T-helper 1 cell treated with Interleukin-12 subunit alpha and Interleukin-12 subunit beta and Interleukin-4 antibody, amounts not matched to agents 30 μg/mL and 1 μg/mL, for 36 hours (primary cell): ENCODE data around the gene AIG1.

Source experiments
- H3K27ac Mint-ChIP-seq: one replicate; pipeline ENCODE4 v1.8.0; 2021; ENCODE audit warnings: mild to moderate bottlenecking, mixed read lengths
- H3K27me3 Mint-ChIP-seq: one replicate; pipeline ENCODE4 v1.8.0; 2021; ENCODE audit warnings: low read depth, mixed read lengths
- H3K36me3 Mint-ChIP-seq: one replicate; pipeline ENCODE4 v1.8.0; 2021; ENCODE audit warnings: low read depth, mixed read lengths
- H3K4me1 Mint-ChIP-seq: one replicate; pipeline ENCODE4 v1.8.0; 2021; ENCODE audit warnings: low read depth, mixed read lengths
- H3K4me3 Mint-ChIP-seq: one replicate; pipeline ENCODE4 v1.8.0; 2021; ENCODE audit warnings: mild to moderate bottlenecking, moderate library complexity, mixed read lengths
- H3K9me3 Mint-ChIP-seq: one replicate; pipeline ENCODE4 v1.8.0; 2021; ENCODE audit warnings: mixed read lengths

AIG1 gene

DNA sequence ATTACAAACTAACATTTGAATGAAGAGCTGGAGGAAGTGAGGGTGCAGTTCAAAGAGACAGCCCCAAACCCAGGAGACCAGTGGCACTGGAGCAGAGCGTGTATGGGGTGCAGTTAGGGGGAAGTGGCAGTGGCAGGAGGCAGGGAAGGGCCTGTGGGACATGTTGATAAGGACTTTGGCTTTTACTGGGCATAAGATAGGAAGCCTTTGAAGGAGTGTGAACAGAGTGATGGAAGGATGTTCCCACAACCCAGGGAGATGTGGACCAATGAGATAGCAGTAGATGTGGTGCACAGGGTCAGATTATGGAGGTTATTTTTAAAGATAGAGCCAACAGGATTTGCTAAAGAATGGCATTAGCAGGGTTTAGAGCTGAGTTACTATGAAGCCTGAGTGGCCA is 56.4 kb downstream of the AIG1 start:
- no peaks in the 10 kb centered on the region for H3K27me3 Mint-ChIP-seq
- peaks cover 6% of the 10 kb centered on the region for H3K9me3 Mint-ChIP-seq
- H3K36me3 Mint-ChIP-seq = peaks cover 2% of the 10 kb centered on the region
- no peaks in the 10 kb centered on the region for H3K4me1 Mint-ChIP-seq
- no peak overlapping the region for H3K4me3 Mint-ChIP-seq
- H3K27ac Mint-ChIP-seq = no peak overlapping the region

GRCh38 chr6:143119260-143119659 is 58.6 kb downstream of the AIG1 start:
- no peak overlapping the region for H3K4me3 Mint-ChIP-seq
- no peaks in the 10 kb centered on the region for H3K27me3 Mint-ChIP-seq
- no peaks in the 10 kb centered on the region for H3K4me1 Mint-ChIP-seq
- peaks cover 2% of the 10 kb centered on the region for H3K36me3 Mint-ChIP-seq
- H3K9me3 Mint-ChIP-seq = peaks cover 6% of the 10 kb centered on the region
- H3K27ac Mint-ChIP-seq = no peak overlapping the region

- no peak overlapping the region for H3K4me3 Mint-ChIP-seq
- H3K27me3 Mint-ChIP-seq = no peaks in the 10 kb centered on the region
- peaks cover 1% of the 10 kb centered on the region for H3K36me3 Mint-ChIP-seq
- peaks cover 5% of the 10 kb centered on the region for H3K4me1 Mint-ChIP-seq
- peaks cover 6% of the 10 kb centered on the region for H3K9me3 Mint-ChIP-seq
- H3K27ac Mint-ChIP-seq = no peak overlapping the region
These were observed 62.4 kb downstream of the AIG1 start for GRCh38 chr6:143123081-143123480.

DNA sequence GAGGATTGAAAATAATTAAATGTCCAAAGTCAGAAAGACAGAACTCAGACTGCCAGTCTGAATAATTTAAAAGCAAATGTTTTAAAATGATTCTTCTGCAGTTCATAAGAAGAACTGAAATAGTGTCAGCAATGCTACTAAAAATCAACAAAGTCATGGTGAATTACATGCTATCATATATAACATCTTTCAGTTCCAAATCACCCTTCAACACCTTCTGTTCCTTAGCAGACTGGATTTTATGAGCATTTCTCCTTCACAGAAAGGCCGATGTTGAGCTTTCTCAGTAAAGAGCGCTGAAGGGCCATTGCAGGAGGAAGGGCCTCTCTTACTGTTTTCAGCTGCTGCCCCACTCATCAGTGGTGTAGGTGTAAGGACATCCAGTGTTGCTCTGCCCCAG is 63.3 kb downstream of the AIG1 start:
- H3K36me3 Mint-ChIP-seq = peaks cover 2% of the 10 kb centered on the region
- no peak overlapping the region for H3K27ac Mint-ChIP-seq

GRCh38 chr6:143125455-143125854 is 64.8 kb downstream of the AIG1 start:
- Mint-ChIP-seq H3K9me3 (peaks cover 6% of the 10 kb centered on the region), H3K27ac (no peak overlapping the region), H3K4me1 (peaks cover 5% of the 10 kb centered on the region), H3K27me3 (no peaks in the 10 kb centered on the region), H3K36me3 (peaks cover 2% of the 10 kb centered on the region), H3K4me3 (no peak overlapping the region)

More for the DNA sequence above, 63.3 kb downstream of the AIG1 start:
- Mint-ChIP-seq H3K27me3 (no peaks in the 10 kb centered on the region), H3K9me3 (peaks cover 6% of the 10 kb centered on the region), H3K4me3 (no peak overlapping the region), H3K4me1 (peaks cover 5% of the 10 kb centered on the region)

DNA sequence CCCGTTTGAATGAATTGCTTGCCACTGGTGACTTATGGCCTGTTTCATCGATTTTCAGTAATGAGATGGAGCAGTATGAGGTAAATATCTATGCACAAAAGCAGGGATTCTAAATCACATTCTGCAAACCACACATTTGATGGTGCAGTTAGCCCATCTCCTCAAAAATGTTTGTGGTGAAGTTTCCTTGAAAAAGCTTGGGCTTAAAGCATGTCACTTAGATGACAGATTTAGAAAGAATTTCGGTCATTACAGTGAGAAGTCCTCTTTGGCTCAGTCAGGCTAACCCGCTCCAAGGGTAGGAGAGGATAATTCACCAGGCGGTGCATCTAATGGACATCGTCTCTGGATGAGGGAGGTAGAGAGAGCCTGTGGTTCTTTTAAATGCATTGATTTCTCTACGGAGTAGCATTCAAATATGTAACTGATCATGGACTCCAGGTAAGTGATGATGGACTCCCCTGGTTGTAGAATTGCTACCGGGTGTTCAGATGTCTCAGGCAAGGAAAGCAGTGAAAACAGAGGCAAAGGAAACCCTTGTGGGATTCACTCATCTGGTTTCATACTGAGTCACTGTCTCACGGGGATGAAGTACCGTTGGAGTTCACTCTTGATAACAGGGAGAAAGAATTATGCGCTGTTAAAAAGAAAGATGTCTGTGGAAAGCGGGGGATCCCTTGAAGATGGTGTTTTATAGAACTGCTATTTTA is 65.3 kb downstream of the AIG1 start:
- Mint-ChIP-seq H3K27me3 (no peaks in the 10 kb centered on the region), H3K4me1 (peaks cover 5% of the 10 kb centered on the region), H3K4me3 (no peak overlapping the region), H3K36me3 (peaks cover 5% of the 10 kb centered on the region), H3K9me3 (peaks cover 10% of the 10 kb centered on the region), H3K27ac (no peak overlapping the region)

GRCh38 chr6:143126574-143126941 is 65.9 kb downstream of the AIG1 start:
- Mint-ChIP-seq H3K4me1 (peaks cover 5% of the 10 kb centered on the region), H3K36me3 (peaks cover 8% of the 10 kb centered on the region), H3K27ac (no peak overlapping the region), H3K4me3 (no peak overlapping the region), H3K27me3 (no peaks in the 10 kb centered on the region), H3K9me3 (peaks cover 9% of the 10 kb centered on the region)

DNA sequence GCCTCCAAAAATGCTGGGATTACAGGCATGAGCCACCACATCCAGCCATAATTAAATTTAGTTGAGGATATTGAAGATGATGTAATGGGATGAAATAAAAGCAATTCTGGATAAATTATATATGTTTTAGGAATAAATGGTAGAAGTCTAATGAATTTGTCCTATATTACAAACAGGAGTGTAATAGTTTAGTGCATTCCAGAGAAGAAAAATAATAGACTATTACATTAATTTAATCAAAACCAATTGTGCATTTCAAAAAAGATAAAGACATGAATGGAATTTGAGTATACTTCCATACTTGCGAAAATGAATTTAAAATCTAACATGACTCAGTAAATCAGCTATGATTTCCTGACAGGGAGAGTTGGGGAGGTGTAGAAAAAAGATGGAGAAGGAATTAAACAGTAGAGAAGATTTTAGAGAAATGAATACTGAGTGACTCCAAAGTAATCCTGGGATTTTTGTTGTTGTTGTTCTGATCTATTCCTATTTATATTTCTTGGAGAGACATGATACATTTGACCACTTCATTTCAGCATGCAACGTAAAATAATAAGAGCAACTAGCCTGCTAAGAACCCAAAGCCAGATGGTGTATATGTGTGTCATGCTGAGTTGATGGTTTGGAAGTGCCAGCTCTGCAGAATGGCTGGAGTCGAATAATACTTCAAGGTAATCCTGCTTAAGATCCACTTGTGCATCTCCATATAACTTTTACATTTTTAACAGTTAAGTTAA is 67.4 kb downstream of the AIG1 start:
- Mint-ChIP-seq H3K36me3 (peaks cover 8% of the 10 kb centered on the region), H3K27ac (no peak overlapping the region), H3K27me3 (no peaks in the 10 kb centered on the region), H3K4me3 (no peak overlapping the region), H3K9me3 (peaks cover 13% of the 10 kb centered on the region), H3K4me1 (peaks cover 5% of the 10 kb centered on the region)

DNA sequence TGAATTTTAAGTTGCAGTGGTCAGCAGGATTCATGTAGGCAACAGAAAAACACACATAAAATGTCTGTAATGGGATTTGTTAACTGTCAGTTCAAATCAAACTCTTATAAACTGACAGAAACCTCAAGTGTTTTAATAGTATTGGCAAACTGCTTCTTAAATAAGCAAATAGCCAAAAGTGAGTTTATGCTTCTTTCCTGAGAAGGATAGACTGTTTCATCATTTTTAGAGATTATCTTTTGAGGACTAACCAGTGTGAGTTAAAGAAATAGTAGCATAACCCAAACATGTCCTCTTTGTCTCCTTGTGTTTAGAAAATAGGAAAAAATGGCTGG is 68.0 kb downstream of the AIG1 start:
- no peaks in the 10 kb centered on the region for H3K27me3 Mint-ChIP-seq
- no peak overlapping the region for H3K4me3 Mint-ChIP-seq
- H3K36me3 Mint-ChIP-seq = peaks cover 8% of the 10 kb centered on the region
- no peak overlapping the region for H3K27ac Mint-ChIP-seq
- peaks cover 14% of the 10 kb centered on the region for H3K9me3 Mint-ChIP-seq
- peaks cover 5% of the 10 kb centered on the region for H3K4me1 Mint-ChIP-seq

GRCh38 chr6:143130928-143131327 is 70.2 kb downstream of the AIG1 start:
- Mint-ChIP-seq H3K27me3 (no peaks in the 10 kb centered on the region), H3K36me3 (peaks cover 8% of the 10 kb centered on the region), H3K27ac (no peak overlapping the region)

GRCh38 chr6:143135325-143135724 is 74.6 kb downstream of the AIG1 start:
- Mint-ChIP-seq H3K4me1 (peaks cover 2% of the 10 kb centered on the region), H3K4me3 (no peak overlapping the region), H3K36me3 (peaks cover 18% of the 10 kb centered on the region), H3K27me3 (no peaks in the 10 kb centered on the region), H3K27ac (no peak overlapping the region), H3K9me3 (peaks cover 27% of the 10 kb centered on the region)

More at GRCh38 chr6:143130928-143131327, 70.2 kb downstream of the AIG1 start:
- Mint-ChIP-seq H3K4me3 (no peak overlapping the region), H3K9me3 (peaks cover 14% of the 10 kb centered on the region), H3K4me1 (peaks cover 5% of the 10 kb centered on the region)

DNA sequence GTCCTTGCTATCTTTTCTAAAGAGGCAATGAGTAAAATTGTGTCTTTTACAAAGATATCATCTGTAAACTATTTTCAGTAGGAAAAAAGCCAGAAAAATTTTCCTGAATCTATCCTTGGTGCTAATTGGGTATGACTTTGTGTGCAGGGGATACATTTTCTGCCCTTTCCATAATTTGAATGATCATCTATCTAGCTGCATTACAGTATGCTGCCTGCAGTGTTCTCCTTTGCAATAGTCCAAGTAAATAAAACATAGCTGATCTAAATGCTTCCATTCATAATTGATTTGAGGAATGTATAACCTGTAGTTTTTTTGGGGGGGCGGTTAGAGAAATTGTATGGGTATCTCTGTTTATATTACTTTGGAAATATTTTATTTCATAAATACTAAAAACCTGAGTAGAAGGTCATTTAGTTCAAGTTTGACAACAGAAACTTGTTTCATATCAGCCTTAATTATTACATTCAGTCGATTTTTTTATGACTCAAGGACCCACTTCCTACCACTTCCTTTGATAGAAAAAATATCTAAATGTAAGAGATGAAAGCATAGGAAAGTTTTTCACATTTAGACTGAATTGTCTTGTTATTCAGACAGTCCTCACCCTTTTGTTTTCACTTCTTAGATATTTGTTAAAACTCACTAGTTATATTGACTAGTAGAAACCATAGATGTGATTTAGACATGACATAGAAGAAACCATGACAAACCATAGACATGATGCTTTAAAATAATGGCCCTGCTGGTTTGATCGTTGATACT is 75.3 kb downstream of the AIG1 start:
- H3K4me3 Mint-ChIP-seq = no peak overlapping the region
- no peaks in the 10 kb centered on the region for H3K27me3 Mint-ChIP-seq
- H3K36me3 Mint-ChIP-seq = peaks cover 15% of the 10 kb centered on the region
- peaks cover 25% of the 10 kb centered on the region for H3K9me3 Mint-ChIP-seq
- H3K4me1 Mint-ChIP-seq = peaks cover 2% of the 10 kb centered on the region
- no peak overlapping the region for H3K27ac Mint-ChIP-seq

- H3K4me3 Mint-ChIP-seq = no peak overlapping the region
- no peaks in the 10 kb centered on the region for H3K27me3 Mint-ChIP-seq
- H3K36me3 Mint-ChIP-seq = peaks cover 11% of the 10 kb centered on the region
- peaks cover 2% of the 10 kb centered on the region for H3K4me1 Mint-ChIP-seq
- no peak overlapping the region for H3K27ac Mint-ChIP-seq
- H3K9me3 Mint-ChIP-seq = peaks cover 20% of the 10 kb centered on the region
These were observed 76.0 kb downstream of the AIG1 start for GRCh38 chr6:143136647-143137046.

DNA sequence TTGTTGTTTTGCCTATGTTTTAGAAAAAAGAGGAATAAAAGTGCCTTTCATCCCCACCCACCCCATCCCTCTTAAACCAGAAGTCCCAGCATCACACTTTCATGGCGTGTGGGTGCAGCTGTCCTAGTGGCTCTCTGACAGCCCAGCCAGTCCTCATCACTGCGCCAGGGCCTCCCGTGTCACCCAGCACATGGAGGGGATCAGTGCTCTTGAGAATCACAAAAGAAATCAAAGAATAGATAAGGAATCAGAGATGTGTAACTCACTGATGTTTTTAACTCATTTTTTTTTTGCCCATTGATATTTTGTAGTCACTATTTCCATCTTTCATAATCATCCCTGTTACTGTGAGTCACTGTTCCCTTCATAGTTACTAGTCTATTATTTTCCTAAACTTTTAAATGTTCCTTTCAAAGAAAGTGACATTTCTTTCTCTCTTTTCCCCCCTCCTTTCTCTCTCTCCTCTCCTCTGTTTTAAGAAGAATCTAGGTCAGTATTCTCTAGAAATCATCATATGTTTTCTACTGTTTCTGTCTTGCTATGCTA is 78.6 kb downstream of the AIG1 start:
- H3K36me3 Mint-ChIP-seq = peaks cover 11% of the 10 kb centered on the region

More for the DNA sequence above, 78.6 kb downstream of the AIG1 start:
- no peak overlapping the region for H3K4me3 Mint-ChIP-seq
- H3K27me3 Mint-ChIP-seq = no peaks in the 10 kb centered on the region
- H3K27ac Mint-ChIP-seq = no peak overlapping the region
- peaks cover 20% of the 10 kb centered on the region for H3K9me3 Mint-ChIP-seq
- H3K4me1 Mint-ChIP-seq = peaks cover 2% of the 10 kb centered on the region
